ENCODE results near the gene ERCC4. TPM values are rescaled to one million over a fixed set of nuclear protein-coding genes. Genes with fewer than 3 reads are reported as not detected.
A peak's percentile ranks its signal among the peaks of the same experiment; 100 is the strongest.

ERCC4 gene
- total RNA-seq, 1 donor from 2014 or later, result 11.4 TPM

- peaks cover 4% of the 10 kb centered on the region for H4K20me1 ChIP-seq (ENCODE audit: low read depth)
- H3K9me3 ChIP-seq (ENCODE audit: low read depth), result no peaks in the 10 kb centered on the region
- peaks cover 3% of the 10 kb centered on the region for H3K4me1 Mint-ChIP-seq
- no peak overlapping the region for H3K27ac Mint-ChIP-seq
- no peaks in the 10 kb centered on the region for H3K27me3 Mint-ChIP-seq (ENCODE audit: insufficient read depth, low read depth)
- no peak overlapping the region for H3K4me3 ChIP-seq
- no peaks in the 10 kb centered on the region for H3K4me1 ChIP-seq
- H3K27me3 ChIP-seq, result no peaks in the 10 kb centered on the region
- no peak for TF ChIP-seq EZH2phosphoT487 (IDR thresholded peaks at IDR 0.05)
- H3F3A ChIP-seq (ENCODE audit: low read depth), result no peaks in the 10 kb centered on the region
- H3K36me3 ChIP-seq, result no peaks in the 10 kb centered on the region
- H3K79me2 ChIP-seq (ENCODE audit: low read depth), result no peaks in the 10 kb centered on the region
- no peak overlapping the region for H3K4me2 ChIP-seq
- H3K9me3 Mint-ChIP-seq, result no peaks in the 10 kb centered on the region
- H3K9ac ChIP-seq, result no peak overlapping the region
- no peak for DNase-seq (ENCODE audit: low spot score)
- no peak overlapping the region for H3K27ac ChIP-seq
- H2AFZ ChIP-seq (replicated peaks), result no peak overlapping the region
- peaks cover 11% of the 10 kb centered on the region for H3K36me3 Mint-ChIP-seq
- H3K4me3 Mint-ChIP-seq, result no peak overlapping the region
Observed at GRCh38 chr16:13928646-13929045, 8.7 kb downstream of the ERCC4 start.

GRCh38 chr16:13931845-13932244 is 11.9 kb downstream of the ERCC4 start:
- Histone ChIP-seq H3K4me2 (no peak overlapping the region), H3K4me1 (no peaks in the 10 kb centered on the region), H3K27me3 (no peaks in the 10 kb centered on the region), H3K9me3 (ENCODE audit: low read depth) (no peaks in the 10 kb centered on the region), H2AFZ (replicated peaks) (no peak overlapping the region), H3K79me2 (ENCODE audit: low read depth) (no peaks in the 10 kb centered on the region), H4K20me1 (ENCODE audit: low read depth) (no peaks in the 10 kb centered on the region), H3K27ac (no peak overlapping the region), H3K36me3 (peaks cover 11% of the 10 kb centered on the region), H3K4me3 (no peak overlapping the region), H3F3A (ENCODE audit: low read depth) (peaks cover 4% of the 10 kb centered on the region), H3K9ac (no peak overlapping the region)
- Mint-ChIP-seq H3K36me3 (peaks cover 31% of the 10 kb centered on the region), H3K4me3 (no peak overlapping the region), H3K4me1 (no peaks in the 10 kb centered on the region), H3K27me3 (ENCODE audit: insufficient read depth, low read depth) (no peaks in the 10 kb centered on the region), H3K27ac (no peak overlapping the region), H3K9me3 (no peaks in the 10 kb centered on the region)
- TF ChIP-seq EZH2phosphoT487 (IDR thresholded peaks at IDR 0.05) (no peak), EZH2 (IDR thresholded peaks at IDR 0.05) (no peak), CTCF (IDR thresholded peaks at IDR 0.05) (no peak)
- DNase-seq (ENCODE audit: low spot score), result no peak

- no peak overlapping the region for H2AFZ ChIP-seq (replicated peaks)
- DNase-seq (ENCODE audit: low spot score), result peak; percentile 66
- Mint-ChIP-seq H3K9me3 (no peaks in the 10 kb centered on the region), H3K27me3 (ENCODE audit: insufficient read depth, low read depth) (no peaks in the 10 kb centered on the region), H3K36me3 (peaks cover 34% of the 10 kb centered on the region), H3K4me1 (peaks cover under 1% of the 10 kb centered on the region), H3K27ac (no peak overlapping the region), H3K4me3 (no peak overlapping the region)
- H3F3A ChIP-seq (ENCODE audit: low read depth), result peaks cover 4% of the 10 kb centered on the region
- H3K79me2 ChIP-seq (ENCODE audit: low read depth), result no peaks in the 10 kb centered on the region
- TF ChIP-seq EZH2phosphoT487 (IDR thresholded peaks at IDR 0.05), result no peak
- no peak for TF ChIP-seq EZH2 (IDR thresholded peaks at IDR 0.05)
- peak; percentile 95 for TF ChIP-seq CTCF (IDR thresholded peaks at IDR 0.05)
- H3K27me3 ChIP-seq, result no peaks in the 10 kb centered on the region
- H3K36me3 ChIP-seq, result peaks cover 11% of the 10 kb centered on the region
- no peak overlapping the region for H3K4me3 ChIP-seq
- H4K20me1 ChIP-seq (ENCODE audit: low read depth), result no peaks in the 10 kb centered on the region
- H3K4me1 ChIP-seq, result no peaks in the 10 kb centered on the region
- no peaks in the 10 kb centered on the region for H3K9me3 ChIP-seq (ENCODE audit: low read depth)
- H3K9ac ChIP-seq, result no peak overlapping the region
- no peak overlapping the region for H3K27ac ChIP-seq
- no peak overlapping the region for H3K4me2 ChIP-seq
Observed at GRCh38 chr16:13935408-13935807, 15.5 kb downstream of the ERCC4 start.

- Histone ChIP-seq H3K4me2 (no peak overlapping the region), H3K36me3 (peaks cover 11% of the 10 kb centered on the region), H3K9ac (no peak overlapping the region), H3K9me3 (ENCODE audit: low read depth) (no peaks in the 10 kb centered on the region), H2AFZ (replicated peaks) (no peak overlapping the region), H3F3A (ENCODE audit: low read depth) (peaks cover 7% of the 10 kb centered on the region), H3K4me1 (no peaks in the 10 kb centered on the region), H3K79me2 (ENCODE audit: low read depth) (no peaks in the 10 kb centered on the region), H3K27me3 (no peaks in the 10 kb centered on the region), H4K20me1 (ENCODE audit: low read depth) (no peaks in the 10 kb centered on the region), H3K27ac (no peak overlapping the region), H3K4me3 (no peak overlapping the region)
- Mint-ChIP-seq H3K27me3 (ENCODE audit: insufficient read depth, low read depth) (no peaks in the 10 kb centered on the region), H3K36me3 (peaks cover 34% of the 10 kb centered on the region), H3K4me1 (peaks cover 5% of the 10 kb centered on the region), H3K9me3 (no peaks in the 10 kb centered on the region), H3K27ac (no peak overlapping the region), H3K4me3 (no peak overlapping the region)
- no peak for TF ChIP-seq EZH2 (IDR thresholded peaks at IDR 0.05)
- TF ChIP-seq CTCF (IDR thresholded peaks at IDR 0.05), result no peak
- TF ChIP-seq EZH2phosphoT487 (IDR thresholded peaks at IDR 0.05), result no peak
- no peak for DNase-seq (ENCODE audit: low spot score)
Observed at GRCh38 chr16:13936155-13936554, 16.2 kb downstream of the ERCC4 start.

Measured in neural progenitor cell (in vitro differentiated cells).